A673 (cell line): Measurements from ENCODE around the gene MAP7D2. TPM values are rescaled to one million over a fixed set of nuclear protein-coding genes. Genes with fewer than 3 reads are reported as not detected.

Experiments used
- BruUV-seq: library from RNA; stranded (reverse); fragments of 400-500 nt; replicated peaks from 2 replicates; lab custom pipeline; 2021; lab: Mats Ljungman, UMichigan
- CTCF ChIA-PET: fragments of 300-600 bp; sonication (Branson Sonifier 250); formaldehyde crosslinking; loops from one replicate; lab custom pipeline; 2022; ENCODE audit warnings: antibody characterized with exemption; lab: Charles Lee
- POLR2A ChIA-PET: fragments of 300-600 bp; sonication (Branson Sonifier 250); formaldehyde crosslinking; loops from one replicate; lab custom pipeline; 2022; ENCODE audit warnings: antibody characterized with exemption; ENCODE audit not compliant: low non-redundant PET; lab: Charles Lee
- DNase-seq: peaks from one replicate; pipeline ENCODE4 v3.0.0-alpha.2; 2015; ENCODE audit warnings: low spot score
- H3K27ac ChIP-seq: fragments of 200-600 bp; sonication (generic); 2 replicates; pipeline ENCODE4 v1.5.1; 2016; ENCODE audit warnings: mixed run types, low read depth, mild to moderate bottlenecking, mixed read lengths, antibody characterized with exemption, low read length; ENCODE audit not compliant: poor library complexity, severe bottlenecking
- H3K27me3 ChIP-seq: fragments of 200-600 bp; sonication (generic); replicated peaks from 2 replicates; pipeline ENCODE4 v1.6.1; 2017; ENCODE audit warnings: mixed run types, low read depth, mild to moderate bottlenecking, mixed read lengths, antibody characterized with exemption, low read length; ENCODE audit not compliant: insufficient read depth, poor library complexity
- H3K36me3 ChIP-seq: fragments of 200-600 bp; sonication (generic); 2 replicates; pipeline ENCODE4 v1.6.1; 2016; ENCODE audit warnings: mixed run types, mild to moderate bottlenecking, mixed read lengths, antibody characterized with exemption, low read length; ENCODE audit not compliant: insufficient read depth, poor library complexity, severe bottlenecking
- H3K4me1 ChIP-seq: fragments of 200-600 bp; sonication (generic); 2 replicates; pipeline ENCODE4 v1.6.1; 2017; ENCODE audit warnings: mixed run types, mild to moderate bottlenecking, mixed read lengths, antibody characterized with exemption, low read length; ENCODE audit not compliant: insufficient read depth, poor library complexity, severe bottlenecking
- H3K4me3 ChIP-seq: fragments of 200-600 bp; sonication (generic); 2 replicates; pipeline ENCODE4 v1.5.1; 2016; ENCODE audit warnings: low read depth, mixed run types, mild to moderate bottlenecking, mixed read lengths, low read length; ENCODE audit not compliant: poor library complexity, severe bottlenecking
- H3K9me3 ChIP-seq: fragments of 200-600 bp; sonication (generic); 2 replicates; pipeline ENCODE4 v1.6.1; 2016; ENCODE audit warnings: mixed run types, low read depth, mild to moderate bottlenecking, mixed read lengths, antibody characterized with exemption, low read length; ENCODE audit not compliant: poor library complexity, severe bottlenecking
- EZH2 ChIP-seq: fragments of 200-600 bp; sonication (generic); IDR thresholded peaks from 2 replicates; pipeline ENCODE4 v1.6.1; 2017; ENCODE audit warnings: borderline replicate concordance, low read depth, mild to moderate bottlenecking, mixed read lengths, antibody characterized with exemption, low read length; ENCODE audit not compliant: poor library complexity, severe bottlenecking
- intact Hi-C: fragments of 100-400 bp; cut with micrococcal nuclease; formaldehyde crosslinking; loops from one replicate; pipeline ENCODE4 v1.10.0; 2022; ENCODE audit not compliant: unreplicated experiment
- total RNA-seq: library from RNA; stranded (reverse); gene quantifications from 2 replicates; pipeline ENCODE4 v1.2.3, GENCODE V29; 2021
- TF ChIP-seq, protein P1 (sequence below): fragments of 300-800, 200-600 bp; sonication (generic); conservative IDR thresholded peaks from 2 replicates; pipeline ENCODE4 v1.5.1; 2017; ENCODE audit warnings: low read depth, mild to moderate bottlenecking, antibody characterized with exemption, low read length, moderate library complexity, mixed read lengths

Gene MAP7D2
- total RNA-seq, 1 experiment from 2014 or later: 1.2 TPM

DNA sequence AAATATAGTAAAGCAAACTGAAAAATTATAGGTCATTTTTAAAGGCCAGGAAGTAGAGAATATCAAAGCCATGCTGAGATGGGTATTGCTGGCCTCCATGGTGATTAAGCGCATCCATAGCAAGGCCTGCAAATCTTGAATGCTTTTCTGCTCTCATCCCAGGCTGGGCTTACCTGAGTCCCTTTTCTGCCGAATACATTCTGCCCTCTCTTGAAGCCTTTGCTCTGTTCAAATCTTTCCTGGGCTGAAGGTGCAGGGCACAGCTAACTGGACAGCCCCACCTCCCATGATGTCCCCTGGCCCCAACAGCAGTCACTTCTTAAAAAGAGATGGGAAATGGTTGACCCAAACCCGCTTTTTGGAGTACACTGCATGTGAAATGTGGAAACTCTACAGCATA lies 35.0 kb upstream of the MAP7D2 start:
- no TSS peak for BruUV-seq

DNA sequence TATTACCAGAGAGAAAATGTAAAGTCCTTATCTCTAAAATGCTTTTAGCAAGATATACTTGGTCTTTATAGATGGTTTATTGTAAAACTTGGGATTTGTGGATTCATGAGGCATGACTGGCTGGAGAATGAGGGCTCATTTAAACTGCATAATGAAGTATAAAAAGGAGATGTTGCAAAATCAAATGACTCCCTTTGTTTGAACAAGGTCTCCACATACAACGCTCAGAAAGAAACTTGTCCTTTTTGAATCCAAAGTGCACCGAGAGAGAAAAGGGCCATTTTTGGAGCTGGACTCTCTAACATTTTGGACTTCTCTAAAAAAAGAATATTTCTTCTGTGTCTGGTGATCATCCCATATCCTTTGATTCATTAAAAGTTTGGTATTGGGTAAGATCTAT lies 32.6 kb upstream of the MAP7D2 start:
- no peaks in the 10 kb centered on the region for H3K4me1 ChIP-seq
- TF ChIP-seq, protein P1, sequence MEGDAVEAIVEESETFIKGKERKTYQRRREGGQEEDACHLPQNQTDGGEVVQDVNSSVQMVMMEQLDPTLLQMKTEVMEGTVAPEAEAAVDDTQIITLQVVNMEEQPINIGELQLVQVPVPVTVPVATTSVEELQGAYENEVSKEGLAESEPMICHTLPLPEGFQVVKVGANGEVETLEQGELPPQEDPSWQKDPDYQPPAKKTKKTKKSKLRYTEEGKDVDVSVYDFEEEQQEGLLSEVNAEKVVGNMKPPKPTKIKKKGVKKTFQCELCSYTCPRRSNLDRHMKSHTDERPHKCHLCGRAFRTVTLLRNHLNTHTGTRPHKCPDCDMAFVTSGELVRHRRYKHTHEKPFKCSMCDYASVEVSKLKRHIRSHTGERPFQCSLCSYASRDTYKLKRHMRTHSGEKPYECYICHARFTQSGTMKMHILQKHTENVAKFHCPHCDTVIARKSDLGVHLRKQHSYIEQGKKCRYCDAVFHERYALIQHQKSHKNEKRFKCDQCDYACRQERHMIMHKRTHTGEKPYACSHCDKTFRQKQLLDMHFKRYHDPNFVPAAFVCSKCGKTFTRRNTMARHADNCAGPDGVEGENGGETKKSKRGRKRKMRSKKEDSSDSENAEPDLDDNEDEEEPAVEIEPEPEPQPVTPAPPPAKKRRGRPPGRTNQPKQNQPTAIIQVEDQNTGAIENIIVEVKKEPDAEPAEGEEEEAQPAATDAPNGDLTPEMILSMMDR: no peak
- no peak for TF ChIP-seq EZH2
- H3K27ac ChIP-seq: no peak overlapping the region
- no peak for DNase-seq
- H3K27me3 ChIP-seq: peaks cover 17% of the 10 kb centered on the region
- no peaks in the 10 kb centered on the region for H3K36me3 ChIP-seq
- no peak overlapping the region for H3K4me3 ChIP-seq
- CTCF ChIA-PET: no interaction called here
- H3K9me3 ChIP-seq: no peaks in the 10 kb centered on the region
- POLR2A ChIA-PET: no interaction called here
- intact Hi-C loops: loop anchor here (10.0 kb wide), 1 partner anchor 295 kb away; no protein-coding TSS in a partner anchor
- BruUV-seq: no TSS peak

More for the DNA sequence above, 35.0 kb upstream of the MAP7D2 start:
- intact Hi-C loops: no loop called here
- H3K27me3 ChIP-seq: peaks cover 30% of the 10 kb centered on the region
- no peaks in the 10 kb centered on the region for H3K9me3 ChIP-seq
- ChIA-PET POLR2A (no interaction called here), CTCF (no interaction called here)
- peaks cover 15% of the 10 kb centered on the region for H3K36me3 ChIP-seq
- no peak overlapping the region for H3K4me3 ChIP-seq
- H3K4me1 ChIP-seq: no peaks in the 10 kb centered on the region
- no peak overlapping the region for H3K27ac ChIP-seq
- DNase-seq: no peak
- TF ChIP-seq, protein P1: no peak
- no peak for TF ChIP-seq EZH2

DNA sequence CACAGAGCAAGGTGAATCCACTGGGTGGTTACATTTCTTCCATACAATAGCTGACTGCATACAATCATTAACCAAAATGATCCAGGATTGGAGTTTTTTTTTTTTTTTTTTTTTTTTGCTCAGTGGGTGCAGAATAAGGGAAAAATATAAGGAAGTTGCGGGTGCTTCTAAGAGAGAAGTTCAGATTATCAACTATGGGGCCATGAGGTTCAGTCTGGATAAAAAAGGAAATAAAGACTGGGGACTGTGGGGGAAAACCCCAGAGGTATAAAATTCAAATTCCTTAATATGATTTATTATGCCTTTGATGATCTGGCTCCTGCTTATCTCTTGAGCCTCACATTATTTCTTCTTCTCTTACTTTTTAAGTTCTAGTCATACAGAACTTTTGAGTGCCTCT lies 30.9 kb upstream of the MAP7D2 start:
- no peak for DNase-seq
- no peaks in the 10 kb centered on the region for H3K36me3 ChIP-seq
- no peaks in the 10 kb centered on the region for H3K4me1 ChIP-seq
- H3K27ac ChIP-seq: no peak overlapping the region
- no peaks in the 10 kb centered on the region for H3K9me3 ChIP-seq
- TF ChIP-seq EZH2: no peak
- TF ChIP-seq, protein P1: no peak
- ChIA-PET CTCF (no interaction called here), POLR2A (interaction anchor here (0.6 kb wide), 1 partner anchor 13 kb away, joined by 3 read pairs; no protein-coding TSS in a partner anchor)
- BruUV-seq: no TSS peak
- intact Hi-C loops: loop anchor here (10.0 kb wide), 1 partner anchor 297 kb away; no protein-coding TSS in a partner anchor
- H3K27me3 ChIP-seq: peaks cover 12% of the 10 kb centered on the region
- no peak overlapping the region for H3K4me3 ChIP-seq
